Sigmoid colon (tissue), 4 donors: ENCODE measurements around the gene MYBPC3.

Experiments
- EP300 ChIP-seq, 4 donors: sonication (generic); formaldehyde crosslinking; IDR thresholded peaks; one replicate each; pipeline ENCODE4 v1.6.1; 2017; ENCODE audit warnings: antibody characterized with exemption in 4 of 4
- POLR2AphosphoS5 ChIP-seq, 4 donors: sonication (generic); formaldehyde crosslinking; IDR thresholded peaks; one replicate each; pipeline ENCODE4 v1.6.1; 2017; ENCODE audit warnings: antibody characterized with exemption in 4 of 4
- TF ChIP-seq, protein P1 (sequence below), 4 experiments: fragments of 450-650 bp in 3 of 4; fragments of 200-600 bp in 1 of 4; IDR thresholded peaks; one replicate each; pipeline ENCODE4 v1.5.1; 2016 to 2019; ENCODE audit warnings: antibody characterized with exemption in 4 of 4, mild to moderate bottlenecking in 3 of 4, moderate library complexity in 2 of 4

DNA sequence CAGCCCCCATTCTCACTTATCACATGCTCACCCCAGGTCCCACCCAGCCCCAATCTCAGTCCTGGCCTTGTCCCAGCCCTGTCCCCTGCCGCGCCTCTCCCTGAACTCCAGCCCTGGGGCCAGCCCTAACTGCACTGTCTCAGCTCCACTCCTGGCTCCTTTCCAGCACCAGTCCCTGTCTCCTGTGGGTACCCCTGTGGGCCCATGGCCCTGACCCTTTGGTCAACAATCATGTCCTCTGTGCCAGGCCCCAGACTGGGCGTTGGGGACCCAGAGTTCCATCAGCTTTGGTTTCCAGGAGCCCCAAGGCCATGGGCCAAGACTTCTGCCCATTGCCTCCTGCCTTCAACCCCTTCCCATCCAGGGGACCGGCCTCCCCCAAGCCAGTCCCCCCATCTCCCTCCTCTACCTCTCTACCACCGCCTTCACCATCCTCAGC lies 25.1 kb upstream of the MYBPC3 start:
- TF ChIP-seq, protein P1, sequence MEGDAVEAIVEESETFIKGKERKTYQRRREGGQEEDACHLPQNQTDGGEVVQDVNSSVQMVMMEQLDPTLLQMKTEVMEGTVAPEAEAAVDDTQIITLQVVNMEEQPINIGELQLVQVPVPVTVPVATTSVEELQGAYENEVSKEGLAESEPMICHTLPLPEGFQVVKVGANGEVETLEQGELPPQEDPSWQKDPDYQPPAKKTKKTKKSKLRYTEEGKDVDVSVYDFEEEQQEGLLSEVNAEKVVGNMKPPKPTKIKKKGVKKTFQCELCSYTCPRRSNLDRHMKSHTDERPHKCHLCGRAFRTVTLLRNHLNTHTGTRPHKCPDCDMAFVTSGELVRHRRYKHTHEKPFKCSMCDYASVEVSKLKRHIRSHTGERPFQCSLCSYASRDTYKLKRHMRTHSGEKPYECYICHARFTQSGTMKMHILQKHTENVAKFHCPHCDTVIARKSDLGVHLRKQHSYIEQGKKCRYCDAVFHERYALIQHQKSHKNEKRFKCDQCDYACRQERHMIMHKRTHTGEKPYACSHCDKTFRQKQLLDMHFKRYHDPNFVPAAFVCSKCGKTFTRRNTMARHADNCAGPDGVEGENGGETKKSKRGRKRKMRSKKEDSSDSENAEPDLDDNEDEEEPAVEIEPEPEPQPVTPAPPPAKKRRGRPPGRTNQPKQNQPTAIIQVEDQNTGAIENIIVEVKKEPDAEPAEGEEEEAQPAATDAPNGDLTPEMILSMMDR (IDR thresholded peaks at IDR 0.05) = no peak
- TF ChIP-seq POLR2AphosphoS5 (IDR thresholded peaks at IDR 0.05) (no peak), EP300 (IDR thresholded peaks at IDR 0.05) (no peak)
